Islet of Langerhans (tissue), 1 donor: ENCODE measurements around the gene CFAP410.
"Not testable (repeated sequence)": the region's sequence is repeated elsewhere in the genome, so short reads cannot be mapped to it uniquely, and the experiment has no call there.

Source experiments
- FAIRE-seq: peaks from one replicate; lab custom pipeline; 2011; peaks lifted over from hg19 to GRCh38; lab: Jason Lieb, UNC

Gene CFAP410

GRCh38 chr21:44368711-44369446, 29.7 kb upstream of the CFAP410 start:
- FAIRE-seq = no peak

- no peak for FAIRE-seq
Measured at GRCh38 chr21:44366586-44367211, 27.5 kb upstream of the CFAP410 start.

- FAIRE-seq = no peak
Measured at GRCh38 chr21:44365967-44366585, 26.9 kb upstream of the CFAP410 start.

GRCh38 chr21:44365251-44365966, 26.2 kb upstream of the CFAP410 start:
- FAIRE-seq = no peak

- FAIRE-seq = no peak
Measured at GRCh38 chr21:44364151-44365053, 25.2 kb upstream of the CFAP410 start.

GRCh38 chr21:44363278-44363677, 24.1 kb upstream of the CFAP410 start:
- no peak for FAIRE-seq

GRCh38 chr21:44361903-44362302, 22.7 kb upstream of the CFAP410 start:
- not testable (repeated sequence) for FAIRE-seq

- no peak for FAIRE-seq
Measured at GRCh38 chr21:44360159-44360558, 21.0 kb upstream of the CFAP410 start.

- FAIRE-seq = no peak
Measured at GRCh38 chr21:44359396-44359795, 20.2 kb upstream of the CFAP410 start.

- no peak for FAIRE-seq
Measured at GRCh38 chr21:44357064-44357837, 18.1 kb upstream of the CFAP410 start.

- FAIRE-seq = no peak
Measured at GRCh38 chr21:44356636-44357035, 17.4 kb upstream of the CFAP410 start.

- no peak for FAIRE-seq
Measured at GRCh38 chr21:44356160-44356559, 17.0 kb upstream of the CFAP410 start.

GRCh38 chr21:44354775-44355771, 15.9 kb upstream of the CFAP410 start:
- no peak for FAIRE-seq

GRCh38 chr21:44354001-44354405, 14.8 kb upstream of the CFAP410 start:
- no peak for FAIRE-seq

GRCh38 chr21:44353191-44353970, 14.2 kb upstream of the CFAP410 start, which contains the start of gene TRPM2:
TSS of gene TRPM2 (plus strand) at chr21:44353621. CDS start at chr21:44353701, 80 bp downstream.
- FAIRE-seq = no peak

GRCh38 chr21:44352253-44352860, 13.2 kb upstream of the CFAP410 start:
- no peak for FAIRE-seq

- FAIRE-seq = no peak
Measured at GRCh38 chr21:44351535-44352252, 12.5 kb upstream of the CFAP410 start.
